ENCODE data around the gene EI24. TPM values are rescaled to one million over a fixed set of nuclear protein-coding genes. Genes with fewer than 3 reads are reported as not detected.
A peak's percentile ranks its signal among the peaks of the same experiment; 100 is the strongest.

Gene EI24
- total RNA-seq, 4 donors from 2014 or later = 53.9 to 107 (median 80.4) TPM

GRCh38 chr11:125618383-125618782 is 49.1 kb downstream of the EI24 start:
- DNase-seq = no peak
- Histone ChIP-seq H3K27me3 (no peaks in the 10 kb centered on the region), H3K9me3 (no peaks in the 10 kb centered on the region), H3K27ac (no peak overlapping the region), H3K4me3 (no peak overlapping the region), H3K4me1 (no peaks in the 10 kb centered on the region), H3K36me3 (peaks cover 0 to 72% (median 35%) of the 10 kb centered on the region in 4 donors)
- 93 to 94% methylated on average over 4 of the region's 4 CpGs for WGBS, 2 donors (ENCODE audit: low coverage in 1 of 2)
- in situ Hi-C loops (cut with MboI; ENCODE audit: low pct_ligation_motif_present in 1 of 4, low pct_unique_long_range_greater_than_20kb in 1 of 4, low sequenced_read_pairs in 3 of 4) (loop anchor here in 2 of 4 donors (25.0 kb wide), 2 partner anchors 269 to 594 kb away; partner anchors contain the start of genes FAM118B (in 1 of the 2), HYLS1 (in 1 of the 2) and RPUSD4 (in 1 of the 2)), intact Hi-C loops (cut with DNase I; ENCODE audit: low total_unique reads) (no loop called here)
- TF ChIP-seq POLR2A (IDR thresholded peaks at IDR 0.05) (no peak), POLR2AphosphoS5 (IDR thresholded peaks at IDR 0.05) (no peak), EP300 (IDR thresholded peaks at IDR 0.05; ENCODE audit: low read depth) (no peak), CTCF (IDR thresholded peaks at IDR 0.05) (no peak)

GRCh38 chr11:125621995-125622394 is 52.7 kb downstream of the EI24 start:
- peaks cover 0 to 44% (median 21%) of the 10 kb centered on the region in 4 donors for H3K36me3 ChIP-seq
- TF ChIP-seq CTCF (IDR thresholded peaks at IDR 0.05) (no peak), EP300 (IDR thresholded peaks at IDR 0.05; ENCODE audit: low read depth) (no peak), POLR2AphosphoS5 (IDR thresholded peaks at IDR 0.05) (no peak), POLR2A (IDR thresholded peaks at IDR 0.05) (no peak)
- no peaks in the 10 kb centered on the region for H3K27me3 ChIP-seq
- peaks cover 0 to 17% (median 16%) of the 10 kb centered on the region in 4 donors for H3K4me1 ChIP-seq
- intact Hi-C loops (cut with DNase I; ENCODE audit: low total_unique reads) = no loop called here
- no peak overlapping the region for H3K4me3 ChIP-seq
- WGBS, 2 donors (ENCODE audit: low coverage in 1 of 2) = 79 to 86% methylated on average over 2 of the region's 2 CpGs
- no peak for DNase-seq
- H3K9me3 ChIP-seq = no peaks in the 10 kb centered on the region
- H3K27ac ChIP-seq = peak overlapping the region in 2 of 4 donors; percentile 4 to 18
- in situ Hi-C loops (cut with MboI; ENCODE audit: low pct_ligation_motif_present in 1 of 4, low pct_unique_long_range_greater_than_20kb in 1 of 4, low sequenced_read_pairs in 3 of 4) = loop anchor here in 2 of 4 donors (25.0 kb wide), 2 partner anchors 265 to 590 kb away; partner anchors contain the start of genes FAM118B (in 1 of the 2), HYLS1 (in 1 of the 2) and RPUSD4 (in 1 of the 2)

- H3K4me3 ChIP-seq = no peak overlapping the region
- no peak for DNase-seq
- peaks cover 0 to 35% (median 17%) of the 10 kb centered on the region in 4 donors for H3K36me3 ChIP-seq
- in situ Hi-C loops (cut with MboI; ENCODE audit: low pct_ligation_motif_present in 1 of 4, low pct_unique_long_range_greater_than_20kb in 1 of 4, low sequenced_read_pairs in 3 of 4) (loop anchor here in 2 of 4 donors (25.0 kb wide), 2 partner anchors 264 to 589 kb away; partner anchors contain the start of genes FAM118B (in 1 of the 2), HYLS1 (in 1 of the 2) and RPUSD4 (in 1 of the 2)), intact Hi-C loops (cut with DNase I; ENCODE audit: low total_unique reads) (no loop called here)
- WGBS, 2 donors (ENCODE audit: low coverage in 1 of 2) = 91% methylated on average over 1 of the region's 1 CpG
- no peaks in the 10 kb centered on the region for H3K9me3 ChIP-seq
- H3K4me1 ChIP-seq = peaks cover 0 to 19% (median 17%) of the 10 kb centered on the region in 4 donors
- H3K27ac ChIP-seq = peak overlapping the region in 1 of 4 donors; percentile 94
- H3K27me3 ChIP-seq = no peaks in the 10 kb centered on the region
- TF ChIP-seq POLR2A (IDR thresholded peaks at IDR 0.05) (no peak), EP300 (IDR thresholded peaks at IDR 0.05; ENCODE audit: low read depth) (no peak)
Observed at GRCh38 chr11:125623064-125623463, 53.8 kb downstream of the EI24 start.

- Histone ChIP-seq H3K4me1 (peaks cover 0 to 19% (median 17%) of the 10 kb centered on the region in 4 donors), H3K27me3 (no peaks in the 10 kb centered on the region), H3K36me3 (peaks cover 0 to 18% (median 8%) of the 10 kb centered on the region in 4 donors), H3K4me3 (peak within 1 kb of the TSS; percentile 52 to 71 (median 58)), H3K27ac (peak within 1 kb of the TSS; percentile 94 to 95 (median 94)), H3K9me3 (no peaks in the 10 kb centered on the region)
- intact Hi-C loops (cut with DNase I; ENCODE audit: low total_unique reads) (no loop called here), in situ Hi-C loops (cut with MboI; ENCODE audit: low pct_ligation_motif_present in 1 of 4, low pct_unique_long_range_greater_than_20kb in 1 of 4, low sequenced_read_pairs in 3 of 4) (loop anchor here in 2 of 4 donors (25.0 kb wide), 2 partner anchors 263 to 588 kb away; partner anchors contain the start of genes FAM118B (in 1 of the 2), HYLS1 (in 1 of the 2) and RPUSD4 (in 1 of the 2))
- WGBS, 2 donors (ENCODE audit: low coverage in 1 of 2) = 40 to 51% methylated on average over 6 to 9 of the region's 9 CpGs
- TF ChIP-seq POLR2AphosphoS5 (IDR thresholded peaks at IDR 0.05) (no peak), EP300 (IDR thresholded peaks at IDR 0.05; ENCODE audit: low read depth) (no peak), CTCF (IDR thresholded peaks at IDR 0.05) (no peak), POLR2A (IDR thresholded peaks at IDR 0.05) (no peak)
- peak; percentile 10 for DNase-seq
Observed at GRCh38 chr11:125624756-125625213, 55.5 kb downstream of the EI24 start, which contains the start of gene CHEK1. CHEK1 (plus strand) TSS chr11:125625163; CDS start chr11:125626769, 1,606 bp downstream.
